OCI-M1 (cell line): ENCODE measurements around the gene CHI3L1.

ENCODE experiments used
- DNase-seq: peaks from one replicate; lab custom pipeline; 2025; lab: John Stamatoyannopoulos, UW

Gene CHI3L1

DNA sequence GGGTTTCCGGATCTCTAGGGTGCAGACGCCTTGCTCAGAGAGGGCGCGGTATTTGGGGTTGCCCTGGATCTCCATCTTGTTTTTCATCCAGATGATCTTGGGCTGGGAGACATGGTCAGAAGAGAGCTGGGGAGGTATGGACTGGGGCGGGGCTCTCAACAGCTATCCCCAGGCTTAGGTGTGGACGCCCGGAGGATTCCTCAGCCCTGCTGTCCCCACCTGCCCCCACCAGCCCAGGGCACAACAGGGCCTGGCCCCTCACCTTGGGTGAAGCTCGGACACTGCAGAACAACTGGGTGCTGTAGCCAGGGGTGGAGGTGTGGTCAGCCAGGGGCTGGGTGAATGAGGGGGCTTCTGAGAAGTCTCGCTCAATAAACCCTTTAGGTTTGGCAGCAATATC, 17.5 kb downstream of the CHI3L1 start:
- no peak for DNase-seq

DNA sequence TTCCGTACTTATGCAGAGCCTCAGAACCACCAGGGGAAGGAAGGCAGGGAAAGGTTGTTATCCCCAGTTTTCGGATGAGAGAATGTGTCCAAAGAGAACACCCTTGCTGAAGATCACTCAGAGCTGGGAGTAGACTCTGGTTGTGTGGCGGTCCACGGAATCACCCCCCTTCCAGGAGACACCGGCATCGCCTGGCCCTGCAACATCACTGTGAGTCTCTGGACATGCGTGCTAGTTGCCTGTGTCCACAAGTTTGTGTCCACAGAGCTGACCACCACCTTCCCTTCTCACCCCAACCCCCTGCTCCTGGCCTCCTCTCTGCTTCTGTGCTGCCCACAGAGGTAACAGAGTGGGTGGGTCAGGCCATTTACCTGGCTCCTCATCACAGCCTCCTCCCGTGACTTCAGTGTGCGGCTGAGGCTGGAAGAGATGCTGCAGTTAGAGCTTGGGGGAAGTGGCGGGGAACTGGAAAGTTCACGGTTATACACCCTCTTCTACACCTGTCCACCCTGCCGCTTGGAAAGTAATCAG, 18.2 kb downstream of the CHI3L1 start:
- no peak for DNase-seq

DNA sequence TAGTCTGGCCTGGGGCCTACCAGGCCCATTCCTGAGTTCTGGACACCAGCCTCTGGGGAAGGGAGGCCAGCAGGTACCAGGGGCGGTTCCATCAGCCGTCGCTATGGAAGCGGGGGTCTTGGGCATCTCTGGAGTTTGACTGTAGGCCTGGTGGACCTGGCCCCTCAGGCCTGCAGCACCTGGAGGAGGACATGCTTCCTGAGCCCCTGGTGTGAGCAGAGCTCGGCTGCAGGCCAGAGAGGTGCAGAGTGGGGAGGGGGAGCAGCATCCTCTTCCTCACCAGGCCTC, 18.6 kb downstream of the CHI3L1 start:
- no peak for DNase-seq

DNA sequence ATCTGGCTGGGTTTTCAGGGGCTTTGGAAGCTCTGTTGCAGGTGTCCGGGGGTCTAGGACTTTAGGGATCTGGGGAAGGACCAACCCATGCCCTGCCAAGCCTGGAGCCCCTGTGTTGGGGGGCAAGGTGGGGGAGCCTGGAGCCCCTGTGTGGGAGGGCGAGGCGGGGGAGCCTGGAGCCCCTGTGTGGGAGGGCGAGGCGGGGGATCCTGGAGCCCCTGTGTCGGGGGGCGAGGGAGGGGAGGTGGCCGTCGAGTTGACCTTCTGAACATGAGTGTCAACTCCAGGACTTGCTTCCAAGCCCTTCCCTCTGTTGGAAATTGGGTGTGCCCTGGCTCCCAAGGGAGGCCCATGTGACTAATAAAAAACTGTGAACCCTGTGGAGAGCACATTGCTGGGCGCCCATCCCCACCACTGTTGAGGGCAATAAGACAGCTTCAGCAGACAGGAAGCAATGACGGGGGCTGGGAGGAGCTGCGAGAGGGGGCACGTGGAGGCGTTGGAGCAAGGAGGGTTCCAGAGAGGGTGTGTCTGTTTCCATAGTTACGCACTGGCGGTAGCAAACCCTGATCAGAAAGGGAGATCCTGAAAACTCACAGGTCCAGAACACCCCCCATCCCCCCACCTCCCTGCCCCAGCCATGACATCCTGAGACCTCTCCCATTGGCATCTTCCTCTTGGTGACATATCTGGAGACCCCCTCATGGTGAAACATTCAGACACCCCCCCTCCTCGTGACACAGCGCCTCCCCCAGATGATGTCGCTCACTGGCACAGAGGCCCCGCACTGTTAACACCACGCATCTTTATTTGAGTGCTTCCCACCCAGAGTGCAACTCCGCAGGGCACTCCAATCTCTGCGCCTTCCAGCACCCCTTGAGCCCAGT, 19.2 kb downstream of the CHI3L1 start:
- no peak for DNase-seq

DNA sequence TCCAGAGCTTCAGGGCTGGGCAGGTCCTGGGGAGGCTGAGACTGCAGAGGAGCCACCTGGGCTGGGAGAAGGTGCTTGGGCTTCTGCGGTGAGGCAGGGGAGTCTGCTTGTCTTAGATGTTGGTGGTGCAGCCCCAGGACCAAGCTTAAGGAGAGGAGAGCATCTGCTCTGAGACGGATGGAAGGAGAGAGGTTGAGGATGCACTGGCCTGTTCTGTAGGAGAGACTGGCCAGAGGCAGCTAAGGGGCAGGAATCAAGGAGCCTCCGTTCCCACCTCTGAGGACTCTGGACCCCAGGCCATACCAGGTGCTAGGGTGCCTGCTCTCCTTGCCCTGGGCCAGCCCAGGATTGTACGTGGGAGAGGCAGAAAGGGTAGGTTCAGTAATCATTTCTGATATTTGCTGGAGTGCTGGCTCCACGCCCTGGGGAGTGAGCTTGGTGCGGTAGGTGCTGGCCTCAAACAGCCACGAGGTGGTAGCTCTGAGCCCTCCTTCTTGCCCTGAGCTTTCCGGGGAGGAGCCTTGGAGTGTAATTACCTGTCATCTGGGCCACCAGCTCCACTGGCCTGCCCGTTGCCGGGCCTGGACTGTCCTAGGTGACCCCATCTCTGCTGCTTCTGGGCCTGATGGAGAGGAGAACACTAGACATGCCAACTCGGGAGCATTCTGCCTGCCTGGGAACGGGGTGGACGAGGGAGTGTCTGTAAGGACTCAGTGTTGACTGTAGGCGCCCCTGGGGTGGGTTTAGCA, 20.1 kb downstream of the CHI3L1 start:
- DNase-seq, result no peak

DNA sequence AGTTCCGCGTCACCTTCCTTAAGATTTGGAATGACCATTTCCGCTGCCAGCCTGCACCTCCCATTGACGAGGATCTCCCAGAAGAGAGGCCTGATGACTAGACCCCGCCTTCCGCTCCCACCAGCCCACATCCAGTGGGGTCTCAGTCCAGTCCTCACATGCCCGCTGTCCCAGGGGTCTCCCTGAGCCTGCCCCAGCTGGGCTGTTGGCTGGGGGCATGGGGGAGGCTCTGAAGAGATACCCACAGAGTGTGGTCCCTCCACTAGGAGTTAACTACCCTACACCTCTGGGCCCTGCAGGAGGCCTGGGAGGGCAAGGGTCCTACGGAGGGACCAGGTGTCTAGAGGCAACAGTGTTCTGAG, 20.7 kb downstream of the CHI3L1 start:
- DNase-seq, result no peak

DNA sequence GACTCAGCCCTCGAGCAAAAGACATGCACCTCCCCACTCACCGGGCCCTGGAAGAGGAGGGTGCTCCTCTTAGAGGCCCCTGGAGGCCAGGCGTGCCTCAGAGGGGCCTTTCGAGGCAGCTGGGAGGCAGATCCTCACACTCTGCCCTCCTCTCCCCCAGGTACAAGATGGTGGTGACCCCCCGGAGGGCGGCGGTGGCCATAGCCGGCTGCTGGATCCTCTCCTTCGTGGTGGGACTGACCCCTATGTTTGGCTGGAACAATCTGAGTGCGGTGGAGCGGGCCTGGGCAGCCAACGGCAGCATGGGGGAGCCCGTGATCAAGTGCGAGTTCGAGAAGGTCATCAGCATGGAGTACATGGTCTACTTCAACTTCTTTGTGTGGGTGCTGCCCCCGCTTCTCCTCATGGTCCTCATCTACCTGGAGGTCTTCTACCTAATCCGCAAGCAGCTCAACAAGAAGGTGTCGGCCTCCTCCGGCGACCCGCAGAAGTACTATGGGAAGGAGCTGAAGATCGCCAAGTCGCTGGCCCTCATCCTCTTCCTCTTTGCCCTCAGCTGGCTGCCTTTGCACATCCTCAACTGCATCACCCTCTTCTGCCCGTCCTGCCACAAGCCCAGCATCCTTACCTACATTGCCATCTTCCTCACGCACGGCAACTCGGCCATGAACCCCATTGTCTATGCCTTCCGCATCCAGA, 21.3 kb downstream of the CHI3L1 start:
- DNase-seq, result no peak

DNA sequence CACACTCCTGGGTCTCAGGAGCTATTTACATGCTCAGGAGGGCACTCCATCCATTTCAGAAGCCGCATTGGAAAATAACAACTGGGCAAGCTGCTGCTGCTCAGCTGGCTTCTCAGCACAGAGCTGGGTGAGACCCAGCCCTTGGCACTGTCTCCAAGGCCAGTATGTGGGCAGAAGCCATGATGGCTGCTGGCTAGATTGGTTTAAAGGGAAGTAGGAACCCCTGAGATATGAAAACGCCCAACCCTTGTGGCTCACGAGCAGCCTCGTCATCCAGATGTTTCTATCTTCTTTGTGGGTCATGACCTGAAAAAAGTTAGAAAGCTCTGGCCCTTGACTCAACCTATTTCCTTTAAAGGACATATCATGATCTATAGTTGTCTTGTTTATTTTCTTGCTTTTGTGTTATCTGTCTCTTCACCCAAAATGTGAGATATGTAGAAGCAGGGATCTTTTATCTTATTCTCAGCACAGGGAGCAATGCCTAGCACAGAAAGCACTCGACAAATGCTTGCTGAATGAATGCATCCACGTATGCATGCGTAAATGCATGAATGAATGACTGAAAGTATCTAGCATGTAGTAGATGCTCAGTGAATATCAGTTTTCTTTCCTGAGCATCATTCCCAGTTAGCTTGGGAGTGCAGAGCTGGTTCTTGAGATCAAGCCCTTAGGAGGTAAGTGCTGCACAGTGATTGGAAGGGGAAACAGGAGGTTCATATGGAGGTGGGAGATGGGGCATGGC, 22.4 kb downstream of the CHI3L1 start:
- no peak for DNase-seq

DNA sequence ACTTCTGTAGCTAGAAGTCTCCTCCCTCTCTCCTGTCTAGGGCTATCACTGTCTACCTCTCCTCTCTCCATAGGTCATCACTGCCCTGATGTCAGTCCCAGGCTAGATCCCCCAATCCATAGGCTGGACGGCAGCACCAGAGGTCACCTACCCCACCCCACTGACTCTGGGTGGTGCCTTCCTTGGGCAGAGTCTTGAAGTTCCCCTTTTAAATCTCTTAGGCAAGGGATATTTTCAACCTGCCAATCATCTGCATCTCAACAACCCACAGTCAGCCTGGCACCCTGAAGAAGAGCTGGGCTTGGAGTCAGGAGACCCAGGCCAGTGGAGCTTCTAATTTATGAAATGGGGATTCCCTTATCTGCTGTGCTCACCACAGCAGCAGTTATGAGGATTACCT, 24.1 kb downstream of the CHI3L1 start:
- DNase-seq, result no peak

DNA sequence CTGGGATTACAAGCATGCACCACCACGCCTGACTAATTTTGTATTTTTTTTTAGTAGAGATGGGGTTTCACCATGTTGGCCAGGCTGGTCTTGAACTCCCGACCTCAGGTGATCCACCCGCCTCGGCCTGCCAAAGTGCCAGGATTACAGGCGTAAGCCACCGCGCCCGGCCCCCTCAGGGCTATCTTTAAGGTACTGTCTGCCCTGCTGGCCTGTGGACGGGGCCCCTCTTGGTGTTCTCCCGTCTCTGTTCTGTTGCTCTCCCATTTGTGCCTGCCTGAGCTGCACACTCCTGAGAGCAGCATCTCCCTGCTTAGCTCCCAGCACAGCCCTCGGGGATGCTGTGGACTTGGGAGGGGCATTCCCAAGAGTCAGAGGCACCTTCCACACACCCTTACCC, 24.8 kb downstream of the CHI3L1 start:
- DNase-seq, result no peak

DNA sequence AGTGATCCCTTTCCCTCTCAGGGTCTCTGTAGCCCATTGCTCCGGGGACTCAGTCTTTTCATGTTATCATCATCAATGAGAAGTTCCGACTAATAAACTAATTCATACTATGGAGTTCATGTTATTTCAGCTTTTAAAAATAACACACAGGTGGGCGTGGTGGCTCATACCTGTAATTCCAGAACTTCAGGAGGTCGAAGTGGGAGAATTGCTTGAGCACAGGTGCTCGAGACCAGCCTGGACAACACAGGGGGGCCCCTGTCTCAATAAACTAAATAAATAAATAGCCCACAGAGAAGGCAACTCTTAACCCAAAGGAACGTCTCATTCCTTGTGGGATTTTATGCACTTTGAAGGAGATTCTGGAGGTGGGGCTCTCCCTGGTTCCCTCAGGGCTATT, 25.3 kb downstream of the CHI3L1 start:
- DNase-seq, result no peak

DNA sequence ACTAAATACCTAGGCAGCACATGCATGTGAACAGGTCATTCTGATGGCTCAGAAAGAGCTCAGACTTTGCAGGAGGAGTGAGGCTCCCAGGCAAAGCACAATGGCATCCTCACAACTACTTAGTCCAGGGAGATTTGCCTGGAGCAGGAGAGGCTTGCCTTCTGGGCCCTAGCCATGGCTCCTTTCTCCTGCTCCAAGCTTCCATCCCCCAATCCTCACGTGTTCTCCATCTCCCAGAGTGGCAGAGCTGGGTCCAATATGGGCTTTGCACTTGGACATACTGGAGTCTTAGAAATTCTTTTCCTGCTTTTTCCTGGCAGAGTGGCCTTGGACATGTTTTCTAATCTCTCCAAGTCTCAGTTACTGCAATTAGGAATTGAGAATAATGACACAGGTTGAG, 26.7 kb downstream of the CHI3L1 start:
- no peak for DNase-seq

DNA sequence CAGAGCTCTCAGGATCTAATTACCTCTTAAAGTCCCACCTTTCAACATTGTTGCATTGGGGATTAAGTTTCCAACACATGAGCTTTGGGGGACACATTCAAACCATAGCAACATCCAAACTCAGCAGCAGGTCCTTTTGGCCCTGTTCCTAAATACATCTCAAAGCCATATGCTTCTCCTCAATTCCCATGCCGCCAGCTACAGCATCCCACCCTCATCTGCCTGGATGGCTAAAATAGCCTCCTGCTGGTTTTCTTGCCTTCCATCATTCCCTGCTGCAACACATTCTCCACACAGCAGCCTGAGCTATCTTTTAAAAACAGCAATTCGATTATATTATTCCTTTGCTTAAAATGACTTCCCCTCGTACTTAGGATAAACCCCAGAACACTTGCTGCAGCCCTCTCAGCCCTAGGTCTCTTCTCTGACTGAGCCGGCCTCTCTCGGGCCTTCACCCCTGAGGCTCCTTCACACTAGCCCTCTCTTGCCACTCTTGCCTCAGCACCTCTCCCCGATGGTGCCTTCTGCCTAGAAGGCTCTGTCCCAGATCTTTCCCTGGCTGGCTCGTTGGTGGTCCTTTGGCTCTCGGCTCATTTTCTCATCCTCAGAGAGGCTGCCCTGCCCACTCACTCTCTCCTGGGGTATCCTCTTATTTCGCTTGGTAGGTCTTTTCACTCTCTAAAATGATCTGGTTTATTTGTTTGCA, 27.4 kb downstream of the CHI3L1 start:
- no peak for DNase-seq

DNA sequence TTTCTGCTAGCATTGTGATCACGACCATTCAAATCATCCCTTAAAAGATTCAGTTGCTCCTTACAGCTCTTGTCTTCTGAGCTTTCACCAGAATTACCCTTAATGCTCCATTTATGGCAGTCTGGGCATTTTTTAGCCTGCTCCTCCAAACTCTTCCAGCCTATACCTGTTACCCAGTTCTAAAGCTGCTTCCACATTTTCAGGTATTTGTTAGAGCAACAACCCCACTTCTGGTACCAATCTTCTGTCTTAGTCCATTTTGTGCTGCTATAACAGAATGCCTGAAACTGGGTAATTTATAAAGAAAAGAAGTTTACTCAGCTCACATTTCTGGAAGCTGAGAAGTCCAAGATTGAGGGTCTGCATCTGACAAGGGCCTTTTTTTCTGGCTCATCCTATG, 28.1 kb downstream of the CHI3L1 start:
- no peak for DNase-seq

DNA sequence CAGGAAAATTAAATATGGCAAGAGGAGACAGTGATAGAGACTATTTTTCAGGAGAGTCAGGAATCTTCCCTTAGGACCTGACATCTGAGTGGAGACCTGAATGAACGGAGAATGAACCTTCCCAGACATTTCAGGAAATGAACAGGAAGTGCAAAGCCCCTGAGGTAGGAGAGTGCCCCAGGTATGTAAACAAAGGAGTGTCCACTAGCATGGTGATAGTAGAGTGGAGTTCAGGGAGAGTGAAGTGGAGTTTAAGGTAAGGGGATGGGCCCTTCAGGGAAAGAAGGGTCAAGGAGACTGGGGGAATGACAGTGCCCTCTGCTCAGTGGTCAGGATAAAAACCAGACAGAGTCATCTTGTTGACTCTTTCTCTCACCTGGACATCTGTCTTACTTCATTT, 30.2 kb downstream of the CHI3L1 start:
- DNase-seq, result no peak

DNA sequence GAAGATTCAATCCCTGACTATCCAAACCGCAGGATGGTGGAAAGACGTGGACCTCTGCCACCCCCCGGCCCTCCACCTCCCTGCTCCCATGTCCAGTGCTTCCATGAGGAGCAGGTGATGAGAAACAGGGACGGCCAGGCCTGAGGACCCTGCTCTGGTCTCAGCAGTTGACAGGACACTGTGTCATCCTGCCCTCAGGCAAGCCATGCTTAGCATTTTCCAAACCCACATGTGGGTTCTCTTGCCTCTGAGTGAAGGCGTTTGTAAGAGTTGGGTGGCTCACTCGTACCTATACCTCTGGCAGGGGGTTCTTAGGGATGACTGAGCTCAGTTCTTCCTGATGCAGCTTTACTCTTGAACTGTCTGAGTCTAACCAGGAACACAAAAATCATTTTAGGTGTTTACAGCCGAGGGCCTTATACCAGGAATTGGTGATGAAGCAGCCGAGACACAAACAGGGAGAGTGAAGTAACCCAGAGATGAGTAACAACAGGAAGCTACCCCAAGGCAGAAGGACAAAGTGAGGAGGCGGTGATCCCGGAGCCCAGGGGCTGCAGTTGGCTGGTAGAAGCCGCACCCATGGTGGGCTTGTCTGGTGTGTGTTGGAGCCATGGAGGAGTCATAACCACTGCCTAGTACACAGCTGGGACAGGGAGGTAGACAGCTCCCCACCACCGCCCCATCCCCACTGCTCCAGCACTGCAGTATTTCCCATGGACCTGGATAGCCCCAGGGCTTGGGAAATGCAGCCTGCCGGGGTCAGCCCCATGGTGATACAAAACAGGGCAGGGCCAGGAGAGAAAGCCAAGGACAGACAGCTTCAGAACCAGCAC, 32.3 kb downstream of the CHI3L1 start:
- DNase-seq, result no peak

DNA sequence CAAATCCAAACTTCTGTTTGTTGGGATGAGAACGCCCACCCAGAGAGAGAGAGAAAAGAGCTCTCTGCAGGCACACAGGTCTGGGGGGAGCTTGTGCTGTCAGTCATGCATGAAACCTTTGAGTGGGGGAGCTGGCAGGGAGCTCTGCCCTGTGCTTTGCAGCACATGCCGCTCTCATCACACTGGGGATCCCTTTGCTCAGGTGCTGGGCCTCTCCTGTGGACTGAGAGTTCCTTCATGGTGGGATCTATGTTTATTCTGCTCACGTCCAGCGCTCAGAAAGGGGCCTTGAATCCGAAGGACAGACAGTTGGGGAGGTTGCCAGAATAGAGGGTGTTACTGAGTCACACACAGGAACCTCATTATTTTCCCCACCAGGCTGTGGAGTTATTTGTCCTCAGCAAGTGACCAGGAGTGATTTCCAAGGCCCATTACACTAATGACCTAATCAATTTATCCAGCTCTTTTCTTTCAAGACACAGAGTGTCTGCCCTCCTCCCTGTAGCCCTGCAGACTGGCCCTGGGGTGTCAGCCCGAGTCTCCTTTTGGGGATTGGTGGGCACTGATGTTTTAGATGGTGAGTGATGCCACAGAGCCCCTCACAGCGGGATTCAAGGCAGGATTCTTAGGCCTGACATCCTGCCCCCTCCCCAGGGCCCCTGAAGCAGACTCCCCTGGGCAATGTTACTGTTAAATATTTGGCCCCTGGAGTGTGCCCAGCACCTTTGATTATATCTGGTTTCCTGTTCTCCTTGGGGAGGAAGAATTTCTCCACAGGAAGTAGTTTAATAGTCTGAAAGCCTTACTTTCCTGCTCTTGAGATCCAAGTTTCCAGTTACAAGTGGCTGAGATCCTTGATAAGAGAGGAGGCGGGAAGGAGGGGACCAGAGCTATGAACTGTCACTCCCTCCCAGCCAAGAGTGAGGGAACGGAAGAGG, 33.2 kb downstream of the CHI3L1 start:
- no peak for DNase-seq

DNA sequence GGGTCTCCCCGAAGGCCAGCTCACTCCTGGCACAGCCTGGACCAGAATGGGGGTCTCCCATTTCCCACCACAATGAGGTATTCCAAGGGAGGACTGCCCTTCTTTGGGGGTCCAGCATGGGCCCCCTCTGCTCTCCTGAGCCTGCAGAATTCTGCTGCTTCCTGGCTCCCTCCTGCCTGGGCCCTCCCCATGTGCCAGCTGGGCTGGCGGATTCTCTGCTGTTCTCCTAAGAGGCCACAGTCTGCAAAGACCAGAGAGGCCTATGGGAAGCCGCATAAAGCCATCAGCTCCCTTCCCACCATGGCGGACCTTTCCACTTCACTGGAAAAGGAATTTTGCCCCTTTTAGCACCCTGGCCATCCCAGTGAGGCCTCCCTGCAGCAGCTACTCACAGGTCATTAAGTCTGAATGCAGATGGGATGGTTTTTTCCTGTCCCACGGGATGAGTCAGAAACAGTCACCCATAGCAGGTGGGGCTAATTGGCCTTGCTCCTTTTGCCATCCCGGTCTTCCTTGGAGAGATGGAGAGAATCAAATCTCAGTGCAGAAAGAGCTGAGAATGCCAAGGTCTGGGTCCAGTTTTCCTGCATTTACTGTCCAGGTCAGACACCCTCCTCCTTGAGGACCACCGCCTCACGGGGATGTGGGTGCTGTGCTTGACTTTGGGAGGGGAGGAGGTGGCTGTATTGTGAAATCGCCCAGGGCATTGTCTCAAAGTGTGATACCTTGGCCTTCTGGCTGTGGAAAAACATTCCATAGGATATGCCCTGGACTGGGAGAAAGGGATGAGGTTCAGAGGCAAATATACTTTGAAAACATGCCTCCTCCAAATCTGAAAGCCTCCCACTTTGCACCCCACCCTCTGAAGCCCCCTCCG, 34.1 kb downstream of the CHI3L1 start:
- no peak for DNase-seq
